ENCODE measurements around the gene PRRG2.

PRRG2 gene

GRCh38 chr19:49594993-49595818, 14.1 kb downstream of the PRRG2 start:
- Histone ChIP-seq H3K27ac (no peak overlapping the region), H3K79me2 (ENCODE audit: insufficient read depth, low read depth) (peaks cover 18% of the 10 kb centered on the region; the same call in 1 of the 2 replicates), H3K4me1 (ENCODE audit: low read depth, poor library complexity, severe bottlenecking) (peaks cover 10% of the 10 kb centered on the region), H3K36me3 (ENCODE audit: insufficient read depth) (peaks cover 6% of the 10 kb centered on the region; the same call in 1 of the 2 replicates), H4K20me1 (ENCODE audit: insufficient read depth) (no peaks in the 10 kb centered on the region), H3K4me2 (no peak overlapping the region), H3K4me3 (IDR thresholded peaks at IDR 0.05; ENCODE audit: insufficient read depth, low read depth, low read length) (no peak overlapping the region), H3K9ac (no peak overlapping the region), H2AFZ (ENCODE audit: low read depth) (no peak overlapping the region), H3K27me3 (ENCODE audit: insufficient read depth, low read depth) (no peaks in the 10 kb centered on the region)
- TF ChIP-seq CTCF (conservative IDR thresholded peaks at IDR 0.05; ENCODE audit: low read depth, low read length) = no peak

- H3K9ac ChIP-seq = no peak overlapping the region
- no peak overlapping the region for H3K4me2 ChIP-seq
- TF ChIP-seq CTCF (conservative IDR thresholded peaks at IDR 0.05; ENCODE audit: low read depth, low read length) = no peak
- H3K4me1 ChIP-seq (ENCODE audit: low read depth, poor library complexity, severe bottlenecking) = peaks cover 10% of the 10 kb centered on the region
- no peaks in the 10 kb centered on the region for H3K27me3 ChIP-seq (ENCODE audit: insufficient read depth, low read depth)
- H3K4me3 ChIP-seq (IDR thresholded peaks at IDR 0.05; ENCODE audit: insufficient read depth, low read depth, low read length) = no peak overlapping the region
- no peaks in the 10 kb centered on the region for H4K20me1 ChIP-seq (ENCODE audit: insufficient read depth)
- H3K36me3 ChIP-seq (ENCODE audit: insufficient read depth) = peaks cover 6% of the 10 kb centered on the region; the same call in 1 of the 2 replicates
- H2AFZ ChIP-seq (ENCODE audit: low read depth) = no peak overlapping the region
- peaks cover 18% of the 10 kb centered on the region; the same call in 1 of the 2 replicates for H3K79me2 ChIP-seq (ENCODE audit: insufficient read depth, low read depth)
- no peak overlapping the region for H3K27ac ChIP-seq
These were observed 14.8 kb downstream of the PRRG2 start for GRCh38 chr19:49595819-49596404.

GRCh38 chr19:49596407-49596806, 15.3 kb downstream of the PRRG2 start:
- H3K79me2 ChIP-seq (ENCODE audit: insufficient read depth, low read depth) = peaks cover 18% of the 10 kb centered on the region; the same call in 1 of the 2 replicates

More at GRCh38 chr19:49596407-49596806, 15.3 kb downstream of the PRRG2 start:
- Histone ChIP-seq H2AFZ (ENCODE audit: low read depth) (no peak overlapping the region), H3K27ac (no peak overlapping the region), H3K27me3 (ENCODE audit: insufficient read depth, low read depth) (no peaks in the 10 kb centered on the region), H3K4me2 (no peak overlapping the region), H3K36me3 (ENCODE audit: insufficient read depth) (peaks cover 6% of the 10 kb centered on the region; the same call in 1 of the 2 replicates), H3K4me3 (IDR thresholded peaks at IDR 0.05; ENCODE audit: insufficient read depth, low read depth, low read length) (no peak overlapping the region), H3K4me1 (ENCODE audit: low read depth, poor library complexity, severe bottlenecking) (peaks cover 10% of the 10 kb centered on the region), H4K20me1 (ENCODE audit: insufficient read depth) (no peaks in the 10 kb centered on the region), H3K9ac (no peak overlapping the region)
- no peak for TF ChIP-seq CTCF (conservative IDR thresholded peaks at IDR 0.05; ENCODE audit: low read depth, low read length)
